Measurements from ENCODE around the gene ABCD3.
"Not testable (repeated sequence)": the region's sequence is repeated elsewhere in the genome, so short reads cannot be mapped to it uniquely, and the experiment has no call there.

Gene ABCD3

DNA sequence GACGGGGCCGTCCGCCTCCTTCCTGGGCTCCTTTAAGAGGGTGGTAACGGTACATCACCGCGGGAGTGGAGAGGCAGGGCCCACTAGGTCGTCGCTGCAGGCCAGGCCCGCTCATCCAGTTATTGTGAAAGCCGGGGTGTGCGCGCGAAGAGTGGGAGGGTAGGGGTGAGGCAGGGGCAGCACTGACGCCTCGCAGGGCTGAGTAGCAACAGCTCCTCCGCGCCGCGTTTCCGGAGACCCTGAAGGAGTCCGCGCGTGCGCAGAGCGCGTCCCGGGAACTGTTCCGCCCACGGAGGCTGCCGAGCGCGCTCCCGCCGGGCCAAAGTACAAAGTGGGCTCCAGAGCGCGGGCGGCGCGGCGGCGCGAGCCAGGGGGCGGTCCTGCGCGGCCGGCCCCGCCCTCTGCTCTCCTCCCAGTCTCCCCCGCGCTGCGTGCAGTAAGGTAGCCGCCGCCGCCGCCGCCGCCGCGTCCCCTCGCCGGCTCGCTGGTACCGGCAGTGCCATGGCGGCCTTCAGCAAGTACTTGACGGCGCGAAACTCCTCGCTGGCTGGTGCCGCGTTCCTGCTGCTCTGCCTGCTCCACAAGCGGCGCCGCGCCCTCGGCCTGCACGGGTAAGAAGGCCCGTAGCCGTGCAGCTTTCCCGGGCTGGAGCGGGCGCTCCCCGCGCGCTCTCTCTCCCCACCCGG, at the start of gene ABCD3:
ABCD3 (plus strand) TSS at position 412 of the 686 bp plus-strand sequence; CDS start at position 502, 90 bp downstream.
- DNase-seq, result peak; percentile 98

- DNase-seq, result not testable (repeated sequence)
Observed at GRCh38 chr1:94372771-94373170, 45.4 kb upstream of the ABCD3 start.

GRCh38 chr1:94373311-94373710, 44.9 kb upstream of the ABCD3 start:
- not testable (repeated sequence) for DNase-seq

DNA sequence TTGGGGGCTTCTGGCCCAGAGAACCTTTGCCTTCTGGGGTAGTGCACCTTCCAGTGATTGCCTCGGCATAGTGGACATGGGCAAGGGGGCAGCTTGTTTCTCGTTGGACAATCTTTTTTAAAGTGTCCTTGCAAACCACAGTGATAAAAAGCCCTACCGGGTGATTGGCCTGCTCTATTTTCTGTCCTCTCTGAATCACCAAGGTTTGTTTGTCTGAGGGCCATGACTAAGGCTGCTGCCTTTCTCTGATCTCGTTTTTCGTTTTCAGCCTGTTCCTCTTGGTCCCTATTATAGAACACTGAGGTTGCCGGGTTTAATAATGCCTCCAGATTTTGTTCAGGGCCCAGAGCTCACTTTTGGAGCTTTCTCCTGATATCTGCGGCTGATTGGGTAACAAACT, 42.5 kb upstream of the ABCD3 start:
- not testable (repeated sequence) for DNase-seq

DNA sequence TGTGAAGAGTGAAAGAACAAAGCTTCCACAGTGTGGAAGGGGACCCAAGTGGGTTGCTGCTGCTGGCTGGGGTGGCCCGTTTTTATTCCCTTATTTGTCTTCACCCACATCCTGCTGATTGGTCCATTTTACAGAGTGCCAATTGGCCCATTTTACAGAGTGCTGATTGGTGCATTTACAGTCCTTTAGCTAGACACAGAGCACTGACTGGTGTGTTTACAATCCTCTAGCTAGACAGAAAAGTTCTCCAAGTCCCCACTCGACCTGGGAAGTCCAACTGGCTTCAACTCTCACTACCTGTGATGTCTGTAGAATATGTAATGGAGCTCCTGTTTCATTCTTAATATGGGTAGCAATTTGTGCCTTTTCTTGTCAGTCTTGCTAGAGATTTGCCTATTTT, 39.7 kb upstream of the ABCD3 start:
- not testable (repeated sequence) for DNase-seq

- DNase-seq, result no peak
Observed at GRCh38 chr1:94379615-94380014, 38.6 kb upstream of the ABCD3 start.

DNA sequence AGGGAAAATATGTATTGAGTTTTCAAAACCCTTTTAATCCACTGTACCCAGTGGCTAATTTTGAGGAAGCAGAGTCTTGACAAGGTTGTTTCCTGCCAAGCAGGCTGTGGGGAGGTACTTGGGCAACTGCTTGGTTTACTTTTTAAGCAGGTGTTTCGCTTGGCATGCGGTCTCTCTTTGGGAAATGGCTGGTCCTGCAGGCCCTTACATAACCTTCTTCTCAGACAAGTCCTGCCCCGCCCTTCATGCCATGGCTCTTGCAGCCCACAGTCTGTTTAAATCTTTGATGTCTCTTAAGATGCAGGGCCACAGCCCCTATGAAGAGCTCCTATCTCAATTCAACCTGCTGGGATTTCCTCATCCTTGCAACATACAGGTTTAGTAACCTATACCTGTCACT, 36.0 kb upstream of the ABCD3 start:
- no peak for DNase-seq

- DNase-seq, result no peak
Observed at GRCh38 chr1:94383966-94384408, 34.2 kb upstream of the ABCD3 start.

GRCh38 chr1:94384485-94385265, 33.5 kb upstream of the ABCD3 start:
- DNase-seq, result no peak

DNA sequence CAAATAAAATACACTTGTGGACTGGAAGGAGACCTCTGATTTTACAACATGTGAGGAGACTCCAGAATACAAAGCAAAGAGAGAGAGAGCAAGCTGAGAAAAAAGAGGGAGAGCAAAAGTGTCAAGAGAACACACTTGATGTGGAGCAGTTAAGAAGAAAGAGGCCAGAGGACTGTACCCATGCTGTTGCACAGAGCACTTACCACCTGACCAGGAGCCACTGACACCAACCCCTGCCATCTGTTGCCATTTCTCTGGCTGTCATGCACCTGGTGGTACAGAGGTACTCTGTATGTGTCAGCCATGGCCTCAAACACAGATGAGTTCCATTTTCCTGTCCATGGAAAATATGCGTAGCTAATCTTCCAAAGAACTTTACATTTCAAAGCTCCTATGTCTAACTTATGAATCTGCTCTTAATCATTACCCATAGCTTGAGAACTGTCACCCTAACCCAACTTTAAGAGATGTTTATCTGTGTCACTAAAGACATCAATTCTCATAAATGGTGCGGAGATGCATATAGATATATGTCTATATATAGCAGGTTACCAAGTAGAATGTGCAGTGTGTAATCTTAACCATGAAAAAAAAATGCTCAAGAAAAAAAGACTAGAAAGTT, 32.8 kb upstream of the ABCD3 start:
- no peak for DNase-seq

- DNase-seq, result no peak
Observed at GRCh38 chr1:94389298-94389697, 28.9 kb upstream of the ABCD3 start.

- DNase-seq, result no peak
Observed at GRCh38 chr1:94394247-94394646, 23.9 kb upstream of the ABCD3 start.

GRCh38 chr1:94395231-94395630, 23.0 kb upstream of the ABCD3 start:
- no peak for DNase-seq

DNA sequence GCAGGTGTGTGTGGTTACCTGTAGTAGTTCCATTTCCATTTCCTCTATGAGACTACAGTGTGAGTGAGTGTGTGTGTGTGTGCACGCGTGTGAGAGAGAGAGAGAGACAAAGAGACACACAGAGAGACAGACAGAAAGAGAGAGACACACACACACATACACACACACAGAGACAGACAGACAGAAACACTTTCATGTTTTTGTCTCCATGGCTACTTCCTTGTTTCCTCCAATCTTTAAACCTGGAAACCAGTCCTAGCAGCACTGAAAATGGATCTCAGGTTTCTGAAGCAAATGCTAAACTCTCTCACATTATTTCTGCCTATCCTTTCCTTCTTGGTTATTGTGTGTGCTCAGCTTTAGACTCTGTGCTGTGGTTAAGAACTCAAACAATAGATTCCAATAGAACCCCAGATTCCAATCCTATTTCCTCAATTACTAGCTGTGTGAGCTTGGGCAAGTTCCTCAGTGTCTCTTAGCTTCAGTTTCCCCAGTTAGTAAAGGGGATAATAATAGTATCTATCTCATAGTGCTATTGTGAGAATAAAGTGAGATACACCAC, 22.4 kb upstream of the ABCD3 start:
- DNase-seq, result no peak

- DNase-seq, result no peak
Observed at GRCh38 chr1:94396356-94397010, 21.7 kb upstream of the ABCD3 start.

- no peak for DNase-seq
Observed at GRCh38 chr1:94398356-94398755, 19.8 kb upstream of the ABCD3 start.

- no peak for DNase-seq
Observed at GRCh38 chr1:94399453-94399852, 18.7 kb upstream of the ABCD3 start.

GRCh38 chr1:94401206-94401605, 17.0 kb upstream of the ABCD3 start:
- no peak for DNase-seq

GRCh38 chr1:94406446-94406845, 11.7 kb upstream of the ABCD3 start:
- no peak for DNase-seq

- no peak for DNase-seq
Observed at GRCh38 chr1:94408104-94408830, 9.9 kb upstream of the ABCD3 start.

DNA sequence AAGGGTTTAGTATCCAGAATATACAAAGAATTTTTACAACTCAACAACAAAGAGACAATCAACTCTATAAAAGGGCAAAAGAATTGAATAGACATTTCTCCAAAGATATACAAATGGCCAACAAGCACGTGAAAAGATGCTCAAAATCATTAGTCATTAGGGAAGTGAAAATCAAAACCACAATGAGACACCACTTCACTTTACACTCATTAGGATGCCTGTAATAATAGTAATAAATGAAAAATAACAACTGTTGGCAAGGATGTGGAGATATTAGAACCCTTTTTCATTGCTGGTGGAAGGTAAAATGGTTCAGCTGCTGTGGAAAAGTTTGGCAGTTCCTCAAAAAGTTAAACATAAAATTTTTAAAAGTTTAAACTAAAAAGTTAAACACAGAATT, 7.0 kb upstream of the ABCD3 start:
- DNase-seq, result no peak

GRCh38 chr1:94413311-94413710, 4.9 kb upstream of the ABCD3 start:
- DNase-seq, result no peak
